WTC11 (cell line): ENCODE results near the gene THY1. TPM values are rescaled to one million over a fixed set of nuclear protein-coding genes. Genes with fewer than 3 reads are reported as not detected.

Experiments
- ATAC-seq: fragments of 200-7000 bp; cut with Tn5 transposase; 2 replicates; pipeline ENCODE4 v1.10.0; 2021; ENCODE audit warnings: mild to moderate bottlenecking, moderate library complexity
- CTCF ChIA-PET: fragments of 300-600 bp; sonication (Branson Sonifier 250); formaldehyde crosslinking; loops from one replicate; lab custom pipeline; 2021; ENCODE audit warnings: antibody characterized with exemption; lab: Charles Lee
- POLR2A ChIA-PET: fragments of 350-600 bp; sonication (Branson Sonifier 250); formaldehyde crosslinking; loops from one replicate; lab custom pipeline; 2021; ENCODE audit warnings: antibody characterized with exemption; lab: Charles Lee
- DNase-seq: peaks from one replicate; pipeline ENCODE4 v3.0.0; 2021; ENCODE audit warnings: low spot score
- H3K27ac Mint-ChIP-seq: 2 replicates; pipeline ENCODE4 v1.8.0; 2021; ENCODE audit warnings: mixed read lengths
- H3K27me3 Mint-ChIP-seq: 2 replicates; pipeline ENCODE4 v1.8.0; 2021; ENCODE audit warnings: low read depth, mild to moderate bottlenecking, moderate library complexity, mixed read lengths
- H3K36me3 Mint-ChIP-seq: 2 replicates; pipeline ENCODE4 v1.8.0; 2021; ENCODE audit warnings: mixed read lengths
- H3K4me1 Mint-ChIP-seq: 2 replicates; pipeline ENCODE4 v1.8.0; 2022; ENCODE audit warnings: mixed read lengths
- H3K4me3 Mint-ChIP-seq: 2 replicates; pipeline ENCODE4 v1.8.0; 2021; ENCODE audit warnings: mild to moderate bottlenecking, moderate library complexity, mixed read lengths
- H3K9me3 Mint-ChIP-seq: 2 replicates; pipeline ENCODE4 v1.8.0; 2021; ENCODE audit warnings: mixed read lengths
- CREM ChIP-seq: sonication (generic); formaldehyde crosslinking; IDR thresholded peaks from 2 replicates; pipeline ENCODE4 v1.8.1; 2022; ENCODE audit warnings: mild to moderate bottlenecking, missing genetic modification reagents, moderate library complexity
- E2F4 ChIP-seq: sonication (generic); formaldehyde crosslinking; IDR thresholded peaks from 2 replicates; pipeline ENCODE4 v1.8.1; 2022; ENCODE audit warnings: low read depth, mild to moderate bottlenecking, moderate library complexity, missing genetic modification reagents, borderline replicate concordance
- EMX1 ChIP-seq: fragments of 250-450 bp; sonication (Bioruptor Pico); IDR thresholded peaks from 2 replicates; pipeline ENCODE4 v1.8.0; 2021; ENCODE audit warnings: mild to moderate bottlenecking
- FOXP1 ChIP-seq: sonication (generic); formaldehyde crosslinking; IDR thresholded peaks from 2 replicates; pipeline ENCODE4 v1.8.0; 2022; ENCODE audit warnings: missing genetic modification reagents, mild to moderate bottlenecking, moderate library complexity, borderline replicate concordance
- FOXP4 ChIP-seq: sonication (generic); formaldehyde crosslinking; IDR thresholded peaks from 2 replicates; pipeline ENCODE4 v1.8.0; 2022; ENCODE audit warnings: mild to moderate bottlenecking, missing genetic modification reagents
- GABPB1 ChIP-seq: sonication (generic); formaldehyde crosslinking; IDR thresholded peaks from 2 replicates; pipeline ENCODE4 v1.8.1; 2023; ENCODE audit warnings: mild to moderate bottlenecking, missing genetic modification reagents
- GTF2I ChIP-seq: fragments of 250-450 bp; sonication (Bioruptor Pico); conservative IDR thresholded peaks from 2 replicates; pipeline ENCODE4 v1.4.0; 2021; ENCODE audit warnings: mild to moderate bottlenecking
- HMGXB4 ChIP-seq: sonication (generic); formaldehyde crosslinking; IDR thresholded peaks from 2 replicates; pipeline ENCODE4 v1.8.1; 2023; ENCODE audit warnings: mild to moderate bottlenecking, moderate library complexity, missing genetic modification reagents
- MAX ChIP-seq: sonication (generic); formaldehyde crosslinking; IDR thresholded peaks from 2 replicates; pipeline ENCODE4 v1.8.0; 2022; ENCODE audit warnings: mild to moderate bottlenecking, missing genetic modification reagents
- MLX ChIP-seq: sonication (generic); formaldehyde crosslinking; IDR thresholded peaks from 2 replicates; pipeline ENCODE4 v1.8.1; 2023; ENCODE audit warnings: mild to moderate bottlenecking, missing genetic modification reagents, moderate library complexity
- NFATC4 ChIP-seq: fragments of 250-450 bp; sonication (Bioruptor Pico); IDR thresholded peaks from 2 replicates; pipeline ENCODE4 v1.9.0; 2021; ENCODE audit warnings: mild to moderate bottlenecking
- NFE2L1 ChIP-seq: sonication (generic); formaldehyde crosslinking; IDR thresholded peaks from 2 replicates; pipeline ENCODE4 v1.8.1; 2023; ENCODE audit warnings: missing genetic modification reagents
- NR1H2 ChIP-seq: sonication (generic); formaldehyde crosslinking; IDR thresholded peaks from 2 replicates; pipeline ENCODE4 v1.9.0; 2021; ENCODE audit warnings: mild to moderate bottlenecking, moderate library complexity, missing genetic modification reagents
- SP1 ChIP-seq: sonication (generic); formaldehyde crosslinking; conservative IDR thresholded peaks from 2 replicates; pipeline ENCODE4 v1.8.1; 2022; ENCODE audit warnings: missing genetic modification reagents
- USF2 ChIP-seq: sonication (generic); formaldehyde crosslinking; IDR thresholded peaks from 2 replicates; pipeline ENCODE4 v1.8.1; 2023; ENCODE audit warnings: mild to moderate bottlenecking, missing genetic modification reagents, moderate library complexity
- ZNF219 ChIP-seq: sonication (generic); formaldehyde crosslinking; IDR thresholded peaks from 2 replicates; pipeline ENCODE4 v1.8.0; 2023; ENCODE audit warnings: missing genetic modification reagents, mild to moderate bottlenecking, borderline replicate concordance
- ZNF263 ChIP-seq: sonication (generic); formaldehyde crosslinking; IDR thresholded peaks from 2 replicates; pipeline ENCODE4 v1.8.1; 2022; ENCODE audit warnings: low read depth, mild to moderate bottlenecking, moderate library complexity, missing genetic modification reagents
- ZNF281 ChIP-seq: sonication (generic); formaldehyde crosslinking; IDR thresholded peaks from 2 replicates; pipeline ENCODE4 v1.8.0; 2023; ENCODE audit warnings: mild to moderate bottlenecking, missing genetic modification reagents
- ZNF416 ChIP-seq: fragments of 250-450 bp; sonication (Bioruptor Pico); IDR thresholded peaks from 2 replicates; pipeline ENCODE4 v1.9.0; 2021; ENCODE audit warnings: mild to moderate bottlenecking, inconsistent platforms
- ZSCAN18 ChIP-seq: fragments of 250-450 bp; sonication (Bioruptor Pico); IDR thresholded peaks from 2 replicates; pipeline ENCODE4 v2.1.2; 2022; ENCODE audit warnings: mild to moderate bottlenecking, moderate library complexity
- total RNA-seq: library from RNA; stranded (reverse); gene quantifications from 3 replicates; pipeline ENCODE4 v1.2.3, GENCODE V29; 2021

The THY1 gene
- total RNA-seq, 1 experiment from 2014 or later, result 325 TPM

- H3K36me3 Mint-ChIP-seq, result no peaks in the 10 kb centered on the region
- CTCF ChIA-PET, result interaction anchor here (1.2 kb wide), 1 partner anchor 111 kb away, joined by 3 read pairs; no protein-coding TSS in a partner anchor
- peaks cover 13% of the 10 kb centered on the region for H3K4me1 Mint-ChIP-seq
- TF ChIP-seq ZNF263 (no peak), MLX (no peak), FOXP4 (CRISPR knock-in tag) (no peak), HMGXB4 (CRISPR knock-in tag) (no peak), SP1 (CRISPR knock-in tag) (no peak), FOXP1 (no peak), GTF2I (CRISPR knock-in tag) (no peak), ZNF416 (CRISPR knock-in tag) (no peak), ZNF219 (no peak), NFATC4 (CRISPR knock-in tag) (no peak), USF2 (CRISPR knock-in tag) (no peak), EMX1 (CRISPR knock-in tag) (no peak), NR1H2 (CRISPR knock-in tag) (no peak), ZNF281 (CRISPR knock-in tag) (no peak), NFE2L1 (no peak), GABPB1 (no peak), MAX (CRISPR knock-in tag) (no peak), CREM (CRISPR knock-in tag) (no peak)
- POLR2A ChIA-PET, result no interaction called here
- DNase-seq, result no peak
- no peaks in the 10 kb centered on the region; the same call in 1 of the 2 replicates for H3K27me3 Mint-ChIP-seq
- no peaks in the 10 kb centered on the region for H3K9me3 Mint-ChIP-seq
- H3K4me3 Mint-ChIP-seq, result no peak overlapping the region
- no peak overlapping the region for H3K27ac Mint-ChIP-seq
- no peak for ATAC-seq
Observed at GRCh38 chr11:119449498-119449897, 26.5 kb upstream of the THY1 start.

GRCh38 chr11:119448380-119448779, 25.4 kb upstream of the THY1 start:
- POLR2A ChIA-PET, result no interaction called here
- H3K9me3 Mint-ChIP-seq, result no peaks in the 10 kb centered on the region
- CTCF ChIA-PET, result interaction anchor here (0.8 to 1.8 kb wide), 4 partner anchors 13 to 124 kb away, joined by 3 to 4 read pairs (median 3); no protein-coding TSS in a partner anchor
- H3K27me3 Mint-ChIP-seq, result no peaks in the 10 kb centered on the region; the same call in 1 of the 2 replicates
- DNase-seq (no peak), ATAC-seq (no peak)
- H3K4me1 Mint-ChIP-seq, result peaks cover 13% of the 10 kb centered on the region
- H3K27ac Mint-ChIP-seq, result no peak overlapping the region
- no peak overlapping the region for H3K4me3 Mint-ChIP-seq
- H3K36me3 Mint-ChIP-seq, result no peaks in the 10 kb centered on the region
- TF ChIP-seq ZSCAN18 (CRISPR knock-in tag) (no peak), E2F4 (CRISPR knock-in tag) (no peak), ZNF281 (CRISPR knock-in tag) (no peak)
